ENCODE results near the gene SLC51B.

The SLC51B gene

GRCh38 chr15:65044724-65045481, at the start of gene SLC51B:
TSS of gene SLC51B (plus strand) at chr15:65045387. CDS start at chr15:65050005, 4,618 bp downstream.
- no peaks in the 10 kb centered on the region for H3K9me3 ChIP-seq
- H3K36me3 ChIP-seq: peaks cover 5 to 17% (median 9%) of the 10 kb centered on the region in 3 donors
- no peaks in the 10 kb centered on the region for H3K27me3 ChIP-seq
- peak within 1 kb of the TSS in 1 of 2 donors; percentile 37 for H3K27ac ChIP-seq
- no peak within 1 kb of the TSS for H3K4me3 ChIP-seq
- DNase-seq: no peak
- H3K4me1 ChIP-seq: peaks cover 0 to 32% (median 6%) of the 10 kb centered on the region in 4 donors
- TF ChIP-seq, protein P1, sequence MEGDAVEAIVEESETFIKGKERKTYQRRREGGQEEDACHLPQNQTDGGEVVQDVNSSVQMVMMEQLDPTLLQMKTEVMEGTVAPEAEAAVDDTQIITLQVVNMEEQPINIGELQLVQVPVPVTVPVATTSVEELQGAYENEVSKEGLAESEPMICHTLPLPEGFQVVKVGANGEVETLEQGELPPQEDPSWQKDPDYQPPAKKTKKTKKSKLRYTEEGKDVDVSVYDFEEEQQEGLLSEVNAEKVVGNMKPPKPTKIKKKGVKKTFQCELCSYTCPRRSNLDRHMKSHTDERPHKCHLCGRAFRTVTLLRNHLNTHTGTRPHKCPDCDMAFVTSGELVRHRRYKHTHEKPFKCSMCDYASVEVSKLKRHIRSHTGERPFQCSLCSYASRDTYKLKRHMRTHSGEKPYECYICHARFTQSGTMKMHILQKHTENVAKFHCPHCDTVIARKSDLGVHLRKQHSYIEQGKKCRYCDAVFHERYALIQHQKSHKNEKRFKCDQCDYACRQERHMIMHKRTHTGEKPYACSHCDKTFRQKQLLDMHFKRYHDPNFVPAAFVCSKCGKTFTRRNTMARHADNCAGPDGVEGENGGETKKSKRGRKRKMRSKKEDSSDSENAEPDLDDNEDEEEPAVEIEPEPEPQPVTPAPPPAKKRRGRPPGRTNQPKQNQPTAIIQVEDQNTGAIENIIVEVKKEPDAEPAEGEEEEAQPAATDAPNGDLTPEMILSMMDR (IDR thresholded peaks at IDR 0.05): no peak
- intact Hi-C loops (cut with DNase I; ENCODE audit: low total_unique reads): no loop called here

GRCh38 chr15:64997066-64997465, 48.1 kb upstream of the SLC51B start:
- H3K27me3 ChIP-seq: no peaks in the 10 kb centered on the region
- no peak overlapping the region for H3K4me3 ChIP-seq
- H3K4me1 ChIP-seq: no peaks in the 10 kb centered on the region
- TF ChIP-seq, protein P1 (IDR thresholded peaks at IDR 0.05): no peak
- H3K36me3 ChIP-seq: peaks cover 0 to 10% (median under 1%) of the 10 kb centered on the region in 3 donors
- no peak for DNase-seq
- H3K27ac ChIP-seq: no peak overlapping the region
- intact Hi-C loops (cut with DNase I; ENCODE audit: low total_unique reads): no loop called here
- H3K9me3 ChIP-seq: no peaks in the 10 kb centered on the region

- DNase-seq: no peak
- Histone ChIP-seq H3K4me1 (no peaks in the 10 kb centered on the region), H3K9me3 (no peaks in the 10 kb centered on the region), H3K27ac (no peak overlapping the region), H3K36me3 (peaks cover 8 to 17% (median 9%) of the 10 kb centered on the region in 3 donors), H3K4me3 (no peak overlapping the region), H3K27me3 (no peaks in the 10 kb centered on the region)
- TF ChIP-seq, protein P1 (IDR thresholded peaks at IDR 0.05): no peak
- intact Hi-C loops (cut with DNase I; ENCODE audit: low total_unique reads): no loop called here
These were observed 47.3 kb upstream of the SLC51B start for GRCh38 chr15:64997745-64998375.

DNA sequence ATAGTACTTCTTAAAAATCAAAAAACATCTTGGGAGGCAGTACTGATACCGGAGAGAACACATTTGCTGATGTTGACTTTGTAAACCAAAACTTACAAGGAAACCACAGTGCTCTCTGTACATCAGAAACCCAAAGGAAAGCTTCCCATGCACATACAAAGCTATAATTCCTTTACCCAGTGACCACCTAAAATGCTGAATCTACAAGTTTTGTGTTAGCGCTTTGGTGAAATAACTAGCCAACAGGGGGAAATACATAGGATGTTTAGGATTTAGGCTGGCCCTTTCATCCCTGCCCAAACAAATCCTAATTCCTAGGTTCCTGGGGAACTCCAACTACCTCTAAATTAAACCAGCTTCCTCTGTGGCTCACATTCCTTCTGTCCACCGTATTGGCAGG, 40.2 kb upstream of the SLC51B start:
- Histone ChIP-seq H3K27ac (no peak overlapping the region), H3K9me3 (no peaks in the 10 kb centered on the region), H3K27me3 (no peaks in the 10 kb centered on the region), H3K36me3 (peaks cover 16 to 57% (median 22%) of the 10 kb centered on the region in 3 donors), H3K4me3 (no peak overlapping the region), H3K4me1 (no peaks in the 10 kb centered on the region)
- TF ChIP-seq, protein P1 (IDR thresholded peaks at IDR 0.05): no peak
- intact Hi-C loops (cut with DNase I; ENCODE audit: low total_unique reads): no loop called here
- DNase-seq: no peak

DNA sequence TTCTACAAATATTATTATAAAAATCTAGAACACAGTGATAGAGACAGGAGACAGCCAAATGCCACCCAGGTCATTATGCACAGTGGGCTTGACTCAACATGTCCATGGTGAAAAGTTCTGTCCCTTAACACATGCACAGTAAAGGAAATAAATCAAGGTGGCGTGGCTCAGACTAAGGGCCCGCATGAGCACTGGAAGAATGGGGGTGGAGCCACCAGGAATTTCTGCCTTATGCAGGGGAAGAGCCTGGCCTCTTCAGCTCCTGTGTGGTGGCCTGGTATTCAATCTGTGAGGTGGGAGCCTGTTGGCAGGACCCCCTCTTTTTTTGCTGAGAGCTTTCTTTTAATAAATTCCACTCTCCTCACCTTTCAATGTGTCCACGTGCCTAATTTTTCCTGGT, 38.3 kb upstream of the SLC51B start:
- H3K27ac ChIP-seq: no peak overlapping the region
- TF ChIP-seq, protein P1 (IDR thresholded peaks at IDR 0.05): no peak
- H3K36me3 ChIP-seq: peaks cover 16 to 68% (median 29%) of the 10 kb centered on the region in 3 donors
- no peaks in the 10 kb centered on the region for H3K27me3 ChIP-seq
- no peaks in the 10 kb centered on the region for H3K4me1 ChIP-seq
- intact Hi-C loops (cut with DNase I; ENCODE audit: low total_unique reads): no loop called here
- no peak overlapping the region for H3K4me3 ChIP-seq
- no peaks in the 10 kb centered on the region for H3K9me3 ChIP-seq
- DNase-seq: no peak
